OCI-LY1 (cell line): ENCODE measurements around the gene GTF2H4.

Source experiments
- CTCF ChIP-seq: fragments of 200-600 bp; sonication (generic), shearing (Covaris generic); IDR thresholded peaks from 2 replicates; pipeline ENCODE4 v1.5.1; 2017; ENCODE audit warnings: mild to moderate bottlenecking, antibody characterized with exemption, low read length, moderate library complexity, mixed read lengths
- EZH2 ChIP-seq: fragments of 200-600 bp; sonication (generic), shearing (Covaris generic); IDR thresholded peaks from 2 replicates; pipeline ENCODE4 v1.8.0; 2017; ENCODE audit warnings: borderline replicate concordance, mixed run types, mild to moderate bottlenecking, antibody characterized with exemption, low read length, moderate library complexity, mixed read lengths

DNA sequence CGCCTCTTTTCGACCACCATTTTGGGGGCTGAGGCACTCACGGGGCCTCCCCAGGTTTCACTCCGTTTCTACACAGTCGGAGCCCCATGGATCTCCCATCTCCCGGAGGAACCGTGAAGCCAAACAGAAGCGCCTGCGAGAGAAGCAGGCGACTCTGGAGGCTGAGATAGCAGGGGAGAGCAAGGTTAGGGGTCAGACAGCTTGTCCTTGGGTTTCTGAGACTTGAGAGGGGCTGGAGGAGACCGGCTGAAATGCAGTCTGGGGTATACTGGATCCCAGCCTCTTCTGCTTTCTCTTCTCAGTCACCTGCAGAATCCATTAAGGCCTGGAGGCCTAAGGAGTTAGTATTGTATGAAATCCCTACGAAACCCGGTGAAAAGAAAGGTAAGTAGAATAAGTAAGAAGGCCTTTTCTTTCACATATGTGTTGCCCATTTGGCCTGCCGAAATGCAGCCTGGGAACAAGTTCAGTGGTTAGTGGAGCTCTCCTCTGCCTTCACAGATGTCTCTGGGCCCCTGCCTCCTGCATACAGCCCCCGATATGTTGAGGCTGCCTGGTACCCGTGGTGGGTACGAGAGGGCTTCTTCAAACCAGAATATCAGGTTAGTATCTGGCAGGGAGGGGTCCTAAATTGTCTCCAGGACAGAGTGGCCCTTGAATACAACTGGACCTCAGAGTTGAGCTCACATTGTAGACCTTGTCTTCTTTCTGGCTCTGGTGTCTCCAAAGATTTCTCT is 7.0 kb downstream of the GTF2H4 start:
- TF ChIP-seq CTCF: no peak
- TF ChIP-seq EZH2: no peak
